Upper lobe of left lung (tissue), 6 donors: ENCODE data around the gene ADAR. TPM values are rescaled to one million over a fixed set of nuclear protein-coding genes. Genes with fewer than 3 reads are reported as not detected.

ENCODE experiments used
- ATAC-seq, 2 donors: fragments of 200-7000 bp; cut with Tn5 transposase; one replicate each; pipeline ENCODE4 v1.9.1; 2022; ENCODE audit warnings: mild to moderate bottlenecking in 2 of 2, moderate library complexity in 2 of 2; ENCODE audit not compliant: low FRiP score in 2 of 2
- DNase-seq, 2 donors: peaks; one replicate each; pipeline ENCODE4 v3.0.0-alpha.2; 2019 to 2020
- H3K27ac ChIP-seq, 4 donors: fragments of 200-600 bp; sonication (generic); one replicate each; pipeline ENCODE4 v1.5.1; 2016 to 2019
- H3K27me3 ChIP-seq, 4 donors: fragments of 200-600 bp; sonication (generic); one replicate each; pipeline ENCODE4 v1.5.1; 2017 to 2019
- H3K36me3 ChIP-seq, 4 donors: fragments of 200-600 bp; sonication (generic); one replicate each; pipeline ENCODE4 v1.5.1; 2016 to 2019
- H3K4me1 ChIP-seq, 4 donors: fragments of 200-600 bp; sonication (generic); one replicate each; pipeline ENCODE4 v1.5.1; 2018 to 2019
- H3K4me3 ChIP-seq, 4 donors: fragments of 200-600 bp; sonication (generic); one replicate each; pipeline ENCODE4 v1.5.1; 2017 to 2019; ENCODE audit warnings: mild to moderate bottlenecking in 2 of 4, moderate library complexity in 1 of 4
- H3K9me3 ChIP-seq, 4 donors: fragments of 200-600 bp; sonication (generic); one replicate each; pipeline ENCODE4 v1.5.1; 2018 to 2019
- CTCF ChIP-seq, 6 experiments: fragments of 450-650 bp in 4 of 6; fragments of 200-600 bp in 2 of 6; sonication (generic) in 2 of 6; IDR thresholded peaks; one replicate each; pipeline ENCODE4 v1.5.1; 2016 to 2019; ENCODE audit warnings: antibody characterized with exemption in 6 of 6
- EP300 ChIP-seq, 4 donors: sonication (generic); formaldehyde crosslinking; IDR thresholded peaks; one replicate each; pipeline ENCODE4 v1.5.1; 2017; ENCODE audit warnings: antibody characterized with exemption in 4 of 4, control low read depth in 2 of 4
- POLR2A ChIP-seq, 4 donors: fragments of 450-650 bp; IDR thresholded peaks; one replicate each; pipeline ENCODE4 v1.5.1; 2016 to 2017; ENCODE audit warnings: antibody characterized with exemption in 4 of 4, mild to moderate bottlenecking in 2 of 4
- POLR2AphosphoS5 ChIP-seq, 2 donors: sonication (generic); formaldehyde crosslinking; IDR thresholded peaks; one replicate each; pipeline ENCODE4 v1.5.1; 2017; ENCODE audit warnings: antibody characterized with exemption in 2 of 2
- WGBS, 2 donors: methylation state at CpG; one replicate each; pipeline ENCODE4 v1.1.5; 2017 to 2018; 5-methylcytosine and 5-hydroxymethylcytosine counted together
- total RNA-seq, 6 donors: library from RNA; depleted of rRNA in 4 of 6; stranded (reverse); fragments of >200 nt in 4 of 6; gene quantifications; one replicate each; pipeline versions ENCODE4 v1.1.0 to v1.2.1, GENCODE V29; 2016 to 2021
- donor health status: DM: no; HTN: no; CAD: no; lungs with moderate emphysema.
- donor health status: DM: no; HTN: yes; CAD: no; lungs with severe emphysema.

The ADAR gene
- total RNA-seq, 6 donors from 2014 or later = 113 to 226 (median 156) TPM

GRCh38 chr1:154556422-154556821, 51.6 kb downstream of the ADAR start:
- peaks cover 10 to 35% (median 22%) of the 10 kb centered on the region in 4 donors for H3K4me1 ChIP-seq
- no peak for TF ChIP-seq POLR2A (IDR thresholded peaks at IDR 0.05)
- TF ChIP-seq POLR2AphosphoS5 (IDR thresholded peaks at IDR 0.05) = no peak
- no peak for TF ChIP-seq EP300 (IDR thresholded peaks at IDR 0.05)
- TF ChIP-seq CTCF (IDR thresholded peaks at IDR 0.05) = no peak
- WGBS, 2 donors = 27 to 50% methylated on average over 3 to 4 of the region's 4 CpGs
- H3K36me3 ChIP-seq = peaks cover 42 to 46% (median 45%) of the 10 kb centered on the region in 4 donors
- no peaks in the 10 kb centered on the region for H3K9me3 ChIP-seq
- no peaks in the 10 kb centered on the region for H3K27me3 ChIP-seq
- H3K4me3 ChIP-seq = peak overlapping the region in 3 of 4 donors; percentile 88 to 99 (median 99)
- DNase-seq = no peak
- peak overlapping the region; percentile 0 to 97 (median 4) for H3K27ac ChIP-seq
- ATAC-seq = no peak

- TF ChIP-seq CTCF (IDR thresholded peaks at IDR 0.05) = no peak
- no peak for TF ChIP-seq EP300 (IDR thresholded peaks at IDR 0.05)
- TF ChIP-seq POLR2AphosphoS5 (IDR thresholded peaks at IDR 0.05) = no peak
- no peak for TF ChIP-seq POLR2A (IDR thresholded peaks at IDR 0.05)
- WGBS, 2 donors = 75 to 80% methylated on average over 12 of the region's 12 CpGs
- DNase-seq = no peak
- H3K27me3 ChIP-seq = no peaks in the 10 kb centered on the region
- no peak for ATAC-seq
- H3K36me3 ChIP-seq = peaks cover 63 to 77% (median 70%) of the 10 kb centered on the region in 4 donors
- H3K9me3 ChIP-seq = no peaks in the 10 kb centered on the region
- H3K4me3 ChIP-seq = no peak overlapping the region
- H3K27ac ChIP-seq = no peak overlapping the region
- peaks cover 8 to 39% (median 26%) of the 10 kb centered on the region in 4 donors for H3K4me1 ChIP-seq
Measured at GRCh38 chr1:154553056-154554030, 54.6 kb downstream of the ADAR start.

GRCh38 chr1:154552036-154552435, 56.0 kb downstream of the ADAR start:
- Histone ChIP-seq H3K4me3 (no peak overlapping the region), H3K4me1 (peaks cover 2 to 32% (median 25%) of the 10 kb centered on the region in 4 donors), H3K27me3 (no peaks in the 10 kb centered on the region), H3K9me3 (no peaks in the 10 kb centered on the region), H3K27ac (no peak overlapping the region), H3K36me3 (peaks cover 63 to 77% (median 70%) of the 10 kb centered on the region in 4 donors)
- no peak for ATAC-seq
- 92 to 96% methylated on average over 6 of the region's 6 CpGs for WGBS, 2 donors
- no peak for DNase-seq
- TF ChIP-seq EP300 (IDR thresholded peaks at IDR 0.05) (no peak), POLR2AphosphoS5 (IDR thresholded peaks at IDR 0.05) (no peak), POLR2A (IDR thresholded peaks at IDR 0.05) (no peak), CTCF (IDR thresholded peaks at IDR 0.05) (no peak)

GRCh38 chr1:154551474-154551873, 56.5 kb downstream of the ADAR start:
- H3K27me3 ChIP-seq = no peaks in the 10 kb centered on the region
- H3K4me1 ChIP-seq = peaks cover 0 to 27% (median 20%) of the 10 kb centered on the region in 4 donors
- no peak for ATAC-seq
- H3K4me3 ChIP-seq = no peak overlapping the region
- peak in 1 of 2 donors; percentile 30 for DNase-seq
- H3K27ac ChIP-seq = no peak overlapping the region
- 90 to 94% methylated on average over 2 to 4 of the region's 4 CpGs for WGBS, 2 donors
- H3K9me3 ChIP-seq = no peaks in the 10 kb centered on the region
- peaks cover 63 to 77% (median 70%) of the 10 kb centered on the region in 4 donors for H3K36me3 ChIP-seq
- TF ChIP-seq POLR2A (IDR thresholded peaks at IDR 0.05) = no peak
- no peak for TF ChIP-seq CTCF (IDR thresholded peaks at IDR 0.05)
- TF ChIP-seq POLR2AphosphoS5 (IDR thresholded peaks at IDR 0.05) = no peak
- no peak for TF ChIP-seq EP300 (IDR thresholded peaks at IDR 0.05)
